MM.1S (cell line): Measurements from ENCODE around the gene ACTR3.

Experiments used
- DNase-seq: peaks from one replicate; pipeline ENCODE4 v3.0.0-alpha.2; 2015
- H2AFZ ChIP-seq: fragments of 300-600 bp; sonication (generic); 2 replicates; pipeline ENCODE4 v1.6.0; 2016; ENCODE audit warnings: antibody characterized with exemption, low read length
- H3F3A ChIP-seq: fragments of 300-600 bp; sonication (generic); 2 replicates; pipeline ENCODE4 v1.6.1; 2016; ENCODE audit warnings: mild to moderate bottlenecking, antibody characterized with exemption, low read length, moderate library complexity, mixed read lengths; ENCODE audit not compliant: insufficient read depth
- H3K27ac ChIP-seq: fragments of 300-600 bp; sonication (generic); 2 replicates; pipeline ENCODE4 v1.5.1; 2016; ENCODE audit warnings: mild to moderate bottlenecking, low read length
- H3K27me3 ChIP-seq: fragments of 300-600 bp; sonication (generic); replicated peaks from 2 replicates; pipeline ENCODE4 v1.6.0; 2016; ENCODE audit warnings: low read length; ENCODE audit not compliant: insufficient read depth
- H3K36me3 ChIP-seq: fragments of 300-600 bp; sonication (generic); replicated peaks from 2 replicates; pipeline ENCODE4 v1.6.1; 2016; ENCODE audit warnings: mild to moderate bottlenecking, low read length, mixed read lengths; ENCODE audit not compliant: insufficient read depth
- H3K4me1 ChIP-seq: fragments of 300-600 bp; sonication (generic); 2 replicates; pipeline ENCODE4 v1.6.1; 2016; ENCODE audit warnings: low read length, mixed read lengths
- H3K4me2 ChIP-seq: fragments of 300-600 bp; sonication (generic); 2 replicates; pipeline ENCODE4 v1.6.0; 2016; ENCODE audit warnings: low read depth, low read length
- H3K4me3 ChIP-seq: fragments of 300-600 bp; sonication (generic); 2 replicates; pipeline ENCODE4 v1.5.1; 2016; ENCODE audit warnings: low read length, mixed read lengths
- H3K79me2 ChIP-seq: fragments of 300-600 bp; sonication (generic); 2 replicates; pipeline ENCODE4 v1.6.1; 2016; ENCODE audit warnings: mixed run types, low read length, mixed read lengths
- H3K9ac ChIP-seq: fragments of 300-600 bp; sonication (generic); 2 replicates; pipeline ENCODE4 v1.6.1; 2016; ENCODE audit warnings: low read length, mixed read lengths
- H3K9me2 ChIP-seq: fragments of 300-600 bp; sonication (generic); replicated peaks from 2 replicates; pipeline ENCODE4 v1.6.1; 2016; ENCODE audit warnings: mild to moderate bottlenecking, low read length, mixed read lengths; ENCODE audit not compliant: insufficient read depth
- H3K9me3 ChIP-seq: fragments of 300-600 bp; sonication (generic); replicated peaks from 2 replicates; pipeline ENCODE4 v1.6.1; 2016; ENCODE audit warnings: mild to moderate bottlenecking, low read length, mixed read lengths; ENCODE audit not compliant: insufficient read depth
- H4K20me1 ChIP-seq: fragments of 300-600 bp; sonication (generic); 2 replicates; pipeline ENCODE4 v1.6.1; 2016; ENCODE audit warnings: mild to moderate bottlenecking, low read length, moderate library complexity, mixed read lengths; ENCODE audit not compliant: insufficient read depth
- CTCF ChIP-seq: fragments of 300-600 bp; sonication (generic); IDR thresholded peaks from 2 replicates; pipeline ENCODE4 v1.5.1; 2016; ENCODE audit warnings: antibody characterized with exemption, low read length, mixed read lengths
- EZH2 ChIP-seq: fragments of 300-600 bp; sonication (generic); optimal IDR thresholded peaks from 2 replicates; pipeline ENCODE3; 2017; ENCODE audit warnings: low read depth, mild to moderate bottlenecking, antibody characterized with exemption, low read length, mixed read lengths
- EZH2phosphoT487 ChIP-seq: fragments of 300-600 bp; sonication (generic); IDR thresholded peaks from 2 replicates; pipeline ENCODE4 v1.6.1; 2018; ENCODE audit warnings: antibody characterized with exemption, low read length

The ACTR3 gene

GRCh38 chr2:113875135-113875534 lies 14.8 kb upstream of the ACTR3 start:
- Histone ChIP-seq H4K20me1 (no peaks in the 10 kb centered on the region), H3K9me2 (no peaks in the 10 kb centered on the region), H3K9me3 (no peaks in the 10 kb centered on the region), H3K27ac (no peak overlapping the region), H3K4me3 (no peak overlapping the region), H3F3A (no peaks in the 10 kb centered on the region), H3K36me3 (no peaks in the 10 kb centered on the region), H3K79me2 (no peaks in the 10 kb centered on the region), H2AFZ (no peak overlapping the region), H3K27me3 (no peaks in the 10 kb centered on the region), H3K4me1 (no peaks in the 10 kb centered on the region), H3K4me2 (no peak overlapping the region), H3K9ac (no peak overlapping the region)
- TF ChIP-seq EZH2 (no peak), EZH2phosphoT487 (no peak), CTCF (no peak)
- no peak for DNase-seq

- no peaks in the 10 kb centered on the region for H3K9me2 ChIP-seq
- no peak overlapping the region for H3K27ac ChIP-seq
- no peak for DNase-seq
- H3K27me3 ChIP-seq, result no peaks in the 10 kb centered on the region
- H3F3A ChIP-seq, result no peaks in the 10 kb centered on the region
- no peak overlapping the region for H3K4me3 ChIP-seq
- no peaks in the 10 kb centered on the region for H3K36me3 ChIP-seq
- no peaks in the 10 kb centered on the region for H3K9me3 ChIP-seq
- H4K20me1 ChIP-seq, result no peaks in the 10 kb centered on the region
- no peak overlapping the region for H2AFZ ChIP-seq
- H3K4me1 ChIP-seq, result no peaks in the 10 kb centered on the region
- H3K4me2 ChIP-seq, result no peak overlapping the region
- no peak for TF ChIP-seq EZH2phosphoT487
- no peak for TF ChIP-seq CTCF
- TF ChIP-seq EZH2, result no peak
- H3K79me2 ChIP-seq, result no peaks in the 10 kb centered on the region
- no peak overlapping the region for H3K9ac ChIP-seq
Observed at GRCh38 chr2:113876503-113877387, 13.1 kb upstream of the ACTR3 start.

DNA sequence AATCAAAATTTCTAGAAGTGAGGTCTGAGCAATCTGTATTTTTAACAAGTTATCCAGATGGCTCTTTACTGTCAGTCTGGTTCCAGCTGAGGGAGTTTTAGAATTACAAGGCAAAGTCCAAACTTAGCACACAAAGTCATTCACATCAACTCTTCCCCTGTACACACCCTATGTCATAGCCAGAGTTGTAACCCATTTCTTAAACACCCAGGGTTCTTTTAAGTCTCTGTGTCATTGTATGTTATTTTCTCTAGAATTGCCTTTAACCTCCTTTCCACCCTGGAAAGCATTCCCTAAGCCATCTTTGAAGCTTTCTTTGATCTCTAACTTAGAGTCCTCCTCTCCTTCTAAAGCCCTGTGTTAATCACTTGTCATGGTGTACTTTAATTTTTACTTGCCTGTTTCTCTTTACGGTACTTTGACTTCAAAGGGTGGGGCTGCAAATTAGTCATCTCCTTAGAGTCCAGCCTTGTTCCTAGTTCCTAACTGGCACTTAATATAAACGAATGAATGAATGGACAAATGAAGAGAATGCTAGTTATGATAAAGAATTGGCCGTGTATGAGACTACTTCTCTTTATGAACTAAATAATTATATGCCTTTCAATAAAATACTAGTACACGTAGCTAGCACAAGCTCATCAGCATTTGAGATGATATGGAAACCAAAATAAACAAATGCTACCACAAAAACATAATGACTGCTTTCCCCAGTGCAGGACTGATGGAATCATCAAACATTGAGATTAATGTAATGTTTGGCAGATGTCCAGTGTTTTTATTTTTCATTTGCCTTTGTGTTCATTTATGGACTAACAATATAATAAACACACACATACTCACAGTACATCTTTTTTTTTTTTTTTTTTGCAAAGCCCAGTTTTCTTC lies 11.9 kb upstream of the ACTR3 start:
- Histone ChIP-seq H2AFZ (no peak overlapping the region), H3K9me2 (no peaks in the 10 kb centered on the region), H3K4me3 (no peak overlapping the region), H3K36me3 (no peaks in the 10 kb centered on the region), H3K9me3 (no peaks in the 10 kb centered on the region), H3K27me3 (no peaks in the 10 kb centered on the region), H3K79me2 (0 out of 2 replicates have a peak, but pooled peaks cover 1% of the 10 kb centered on the region), H3K4me2 (no peak overlapping the region), H4K20me1 (no peaks in the 10 kb centered on the region), H3K27ac (no peak overlapping the region), H3K9ac (no peak overlapping the region), H3K4me1 (no peaks in the 10 kb centered on the region), H3F3A (no peaks in the 10 kb centered on the region)
- TF ChIP-seq CTCF (no peak), EZH2 (no peak), EZH2phosphoT487 (no peak)
- no peak for DNase-seq
